ENCODE results near the gene ENKUR.
"Not testable (repeated sequence)": the region's sequence is repeated elsewhere in the genome, so short reads cannot be mapped to it uniquely, and the experiment has no call there.

The ENKUR gene

GRCh38 chr10:24968951-24969350 is 47.0 kb downstream of the ENKUR start:
- H3K4me1 ChIP-seq (ENCODE audit: control insufficient read depth, insufficient read depth, low read length); H3K27me3 ChIP-seq (ENCODE audit: control insufficient read depth, insufficient read depth, low read length); H3K4me3 ChIP-seq (ENCODE audit: low read depth, low read length); H3K9me3 ChIP-seq (ENCODE audit: control insufficient read depth, insufficient read depth, low read length); H3K36me3 ChIP-seq (ENCODE audit: control insufficient read depth, insufficient read depth, low read length); H3K9ac ChIP-seq (ENCODE audit: low read depth, low read length): not testable (repeated sequence)

- no peak overlapping the region for H3K4me3 ChIP-seq (ENCODE audit: low read depth, low read length)
- H3K36me3 ChIP-seq (ENCODE audit: control insufficient read depth, insufficient read depth, low read length) = no peaks in the 10 kb centered on the region
- H3K4me1 ChIP-seq (ENCODE audit: control insufficient read depth, insufficient read depth, low read length) = no peaks in the 10 kb centered on the region
- no peak overlapping the region for H3K9ac ChIP-seq (ENCODE audit: low read depth, low read length)
- no peaks in the 10 kb centered on the region for H3K9me3 ChIP-seq (ENCODE audit: control insufficient read depth, insufficient read depth, low read length)
- no peaks in the 10 kb centered on the region for H3K27me3 ChIP-seq (ENCODE audit: control insufficient read depth, insufficient read depth, low read length)
These were observed 47.6 kb downstream of the ENKUR start for GRCh38 chr10:24968349-24968748.

GRCh38 chr10:24966962-24967481 is 48.9 kb downstream of the ENKUR start:
- H3K4me3 ChIP-seq (ENCODE audit: low read depth, low read length) = no peak overlapping the region
- H3K4me1 ChIP-seq (ENCODE audit: control insufficient read depth, insufficient read depth, low read length) = no peaks in the 10 kb centered on the region

GRCh38 chr10:24965051-24965450 is 50.9 kb downstream of the ENKUR start:
- Histone ChIP-seq H3K4me3 (ENCODE audit: low read depth, low read length) (no peak overlapping the region), H3K9me3 (ENCODE audit: control insufficient read depth, insufficient read depth, low read length) (no peaks in the 10 kb centered on the region), H3K27me3 (ENCODE audit: control insufficient read depth, insufficient read depth, low read length) (no peaks in the 10 kb centered on the region), H3K4me1 (ENCODE audit: control insufficient read depth, insufficient read depth, low read length) (no peaks in the 10 kb centered on the region), H3K36me3 (ENCODE audit: control insufficient read depth, insufficient read depth, low read length) (no peaks in the 10 kb centered on the region), H3K9ac (ENCODE audit: low read depth, low read length) (no peak overlapping the region)

More at GRCh38 chr10:24966962-24967481, 48.9 kb downstream of the ENKUR start:
- H3K36me3 ChIP-seq (ENCODE audit: control insufficient read depth, insufficient read depth, low read length) = no peaks in the 10 kb centered on the region
- H3K9me3 ChIP-seq (ENCODE audit: control insufficient read depth, insufficient read depth, low read length) = no peaks in the 10 kb centered on the region
- no peak overlapping the region for H3K9ac ChIP-seq (ENCODE audit: low read depth, low read length)
- H3K27me3 ChIP-seq (ENCODE audit: control insufficient read depth, insufficient read depth, low read length) = no peaks in the 10 kb centered on the region

GRCh38 chr10:24963521-24964041 is 52.4 kb downstream of the ENKUR start:
- no peak overlapping the region for H3K9ac ChIP-seq (ENCODE audit: low read depth, low read length)
- H3K4me1 ChIP-seq (ENCODE audit: control insufficient read depth, insufficient read depth, low read length) = peaks cover 3% of the 10 kb centered on the region
- no peaks in the 10 kb centered on the region for H3K9me3 ChIP-seq (ENCODE audit: control insufficient read depth, insufficient read depth, low read length)
- H3K27me3 ChIP-seq (ENCODE audit: control insufficient read depth, insufficient read depth, low read length) = no peaks in the 10 kb centered on the region
- H3K36me3 ChIP-seq (ENCODE audit: control insufficient read depth, insufficient read depth, low read length) = no peaks in the 10 kb centered on the region
- H3K4me3 ChIP-seq (ENCODE audit: low read depth, low read length) = no peak overlapping the region

- no peaks in the 10 kb centered on the region for H3K9me3 ChIP-seq (ENCODE audit: control insufficient read depth, insufficient read depth, low read length)
- no peaks in the 10 kb centered on the region for H3K36me3 ChIP-seq (ENCODE audit: control insufficient read depth, insufficient read depth, low read length)
- H3K27me3 ChIP-seq (ENCODE audit: control insufficient read depth, insufficient read depth, low read length) = no peaks in the 10 kb centered on the region
- H3K4me3 ChIP-seq (ENCODE audit: low read depth, low read length) = no peak overlapping the region
- H3K4me1 ChIP-seq (ENCODE audit: control insufficient read depth, insufficient read depth, low read length) = peaks cover 4% of the 10 kb centered on the region
- no peak overlapping the region for H3K9ac ChIP-seq (ENCODE audit: low read depth, low read length)
These were observed 53.0 kb downstream of the ENKUR start for GRCh38 chr10:24962995-24963394.

GRCh38 chr10:24961582-24961981 is 54.4 kb downstream of the ENKUR start:
- H3K9ac ChIP-seq (ENCODE audit: low read depth, low read length) = no peak overlapping the region
- H3K4me3 ChIP-seq (ENCODE audit: low read depth, low read length) = no peak overlapping the region
- peaks cover 4% of the 10 kb centered on the region for H3K4me1 ChIP-seq (ENCODE audit: control insufficient read depth, insufficient read depth, low read length)
- H3K9me3 ChIP-seq (ENCODE audit: control insufficient read depth, insufficient read depth, low read length) = no peaks in the 10 kb centered on the region
- H3K36me3 ChIP-seq (ENCODE audit: control insufficient read depth, insufficient read depth, low read length) = no peaks in the 10 kb centered on the region
- H3K27me3 ChIP-seq (ENCODE audit: control insufficient read depth, insufficient read depth, low read length) = no peaks in the 10 kb centered on the region

- Histone ChIP-seq H3K4me3 (ENCODE audit: low read depth, low read length) (no peak overlapping the region), H3K4me1 (ENCODE audit: control insufficient read depth, insufficient read depth, low read length) (peaks cover 4% of the 10 kb centered on the region), H3K9me3 (ENCODE audit: control insufficient read depth, insufficient read depth, low read length) (no peaks in the 10 kb centered on the region), H3K36me3 (ENCODE audit: control insufficient read depth, insufficient read depth, low read length) (no peaks in the 10 kb centered on the region), H3K9ac (ENCODE audit: low read depth, low read length) (no peak overlapping the region), H3K27me3 (ENCODE audit: control insufficient read depth, insufficient read depth, low read length) (no peaks in the 10 kb centered on the region)
These were observed 56.6 kb downstream of the ENKUR start for GRCh38 chr10:24959382-24959730.

- H3K4me3 ChIP-seq (ENCODE audit: low read depth, low read length) = no peak overlapping the region
- no peaks in the 10 kb centered on the region for H3K9me3 ChIP-seq (ENCODE audit: control insufficient read depth, insufficient read depth, low read length)
- H3K36me3 ChIP-seq (ENCODE audit: control insufficient read depth, insufficient read depth, low read length) = no peaks in the 10 kb centered on the region
- no peaks in the 10 kb centered on the region for H3K27me3 ChIP-seq (ENCODE audit: control insufficient read depth, insufficient read depth, low read length)
- no peak overlapping the region for H3K9ac ChIP-seq (ENCODE audit: low read depth, low read length)
- H3K4me1 ChIP-seq (ENCODE audit: control insufficient read depth, insufficient read depth, low read length) = peaks cover 5% of the 10 kb centered on the region
These were observed 57.1 kb downstream of the ENKUR start for GRCh38 chr10:24958721-24959381.

- H3K27me3 ChIP-seq (ENCODE audit: control insufficient read depth, insufficient read depth, low read length) = no peaks in the 10 kb centered on the region
- peaks cover 8% of the 10 kb centered on the region for H3K4me1 ChIP-seq (ENCODE audit: control insufficient read depth, insufficient read depth, low read length)
- H3K36me3 ChIP-seq (ENCODE audit: control insufficient read depth, insufficient read depth, low read length) = no peaks in the 10 kb centered on the region
- H3K9ac ChIP-seq (ENCODE audit: low read depth, low read length) = no peak overlapping the region
- no peaks in the 10 kb centered on the region for H3K9me3 ChIP-seq (ENCODE audit: control insufficient read depth, insufficient read depth, low read length)
- H3K4me3 ChIP-seq (ENCODE audit: low read depth, low read length) = no peak overlapping the region
These were observed 57.8 kb downstream of the ENKUR start for GRCh38 chr10:24958091-24958720.

- H3K4me3 ChIP-seq (ENCODE audit: low read depth, low read length); H3K4me1 ChIP-seq (ENCODE audit: control insufficient read depth, insufficient read depth, low read length); H3K9me3 ChIP-seq (ENCODE audit: control insufficient read depth, insufficient read depth, low read length); H3K36me3 ChIP-seq (ENCODE audit: control insufficient read depth, insufficient read depth, low read length); H3K27me3 ChIP-seq (ENCODE audit: control insufficient read depth, insufficient read depth, low read length); H3K9ac ChIP-seq (ENCODE audit: low read depth, low read length): not testable (repeated sequence)
These were observed 58.3 kb downstream of the ENKUR start for GRCh38 chr10:24957624-24958051.

GRCh38 chr10:24953675-24954074 is 62.3 kb downstream of the ENKUR start:
- H3K9me3 ChIP-seq (ENCODE audit: control insufficient read depth, insufficient read depth, low read length) = no peaks in the 10 kb centered on the region
- peaks cover 23% of the 10 kb centered on the region for H3K4me1 ChIP-seq (ENCODE audit: control insufficient read depth, insufficient read depth, low read length)
- H3K4me3 ChIP-seq (ENCODE audit: low read depth, low read length) = peak overlapping the region; percentile 74
- H3K27me3 ChIP-seq (ENCODE audit: control insufficient read depth, insufficient read depth, low read length) = no peaks in the 10 kb centered on the region
- no peak overlapping the region for H3K9ac ChIP-seq (ENCODE audit: low read depth, low read length)
- no peaks in the 10 kb centered on the region for H3K36me3 ChIP-seq (ENCODE audit: control insufficient read depth, insufficient read depth, low read length)

Measured in iPS-15b (cell line).